Pons (tissue), 1 donor: ENCODE results near the gene SERPINI2.
"Not testable (repeated sequence)": the region's sequence is repeated elsewhere in the genome, so short reads cannot be mapped to it uniquely, and the experiment has no call there.

Source experiments
- DNase-seq: peaks from one replicate; pipeline ENCODE4 v3.0.0-alpha.2; 2016; ENCODE audit warnings: low spot score

SERPINI2 gene

DNA sequence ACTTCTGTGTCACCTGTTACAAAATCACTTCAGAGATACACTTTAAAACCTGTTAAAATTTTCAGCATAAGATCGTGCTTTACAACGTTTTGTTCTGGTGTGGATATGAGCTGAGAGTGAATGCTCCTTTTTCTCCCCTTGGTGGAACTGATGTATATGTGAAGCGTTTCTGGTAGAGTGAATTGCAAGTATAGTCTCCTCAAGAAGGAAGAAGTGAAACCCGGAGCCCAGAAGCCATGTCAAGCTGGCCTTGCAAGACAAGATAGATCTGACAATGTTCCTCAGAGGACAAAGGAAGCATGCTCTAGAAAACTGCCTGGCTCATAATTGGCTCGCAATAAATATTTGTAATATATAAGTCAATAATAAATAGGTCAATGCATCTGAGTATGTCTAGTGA, 23.6 kb downstream of the SERPINI2 start:
- no peak for DNase-seq

DNA sequence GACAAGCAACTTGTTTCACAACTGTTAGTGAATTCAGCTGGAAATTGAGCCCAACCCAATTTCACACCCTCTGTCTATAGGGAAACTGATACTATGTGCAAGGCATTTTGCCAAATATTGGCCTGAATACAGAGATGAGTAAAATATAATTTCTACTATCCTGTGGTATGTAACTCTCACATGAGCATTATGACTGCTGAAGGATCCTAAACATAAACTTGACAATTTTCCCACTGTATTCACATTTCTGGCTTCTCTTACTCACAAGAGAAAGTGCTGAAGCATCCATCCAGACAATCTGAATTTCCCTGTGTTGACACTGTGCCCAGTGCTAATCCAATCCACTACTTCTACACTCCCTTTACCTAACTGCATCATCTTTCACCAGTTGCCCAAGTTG, 28.4 kb downstream of the SERPINI2 start:
- DNase-seq: no peak

DNA sequence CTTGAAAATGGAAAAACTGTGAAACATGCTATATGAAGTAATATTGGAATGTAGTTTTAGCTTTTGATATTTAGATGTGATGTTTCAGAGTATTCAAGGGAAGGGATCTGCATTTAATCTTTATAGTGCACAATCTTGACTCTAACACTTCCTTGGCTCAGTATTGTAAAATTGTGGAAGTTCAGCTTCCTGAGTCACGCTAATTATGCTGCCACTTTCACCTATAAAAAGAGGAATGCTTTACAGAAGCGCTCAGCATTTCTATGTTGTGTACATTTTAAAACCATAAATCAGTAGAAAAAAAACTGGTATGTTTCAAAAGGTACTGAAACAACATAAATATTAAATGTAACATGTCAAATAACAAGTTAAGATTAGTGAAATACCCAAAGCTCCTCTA, 32.6 kb downstream of the SERPINI2 start:
- DNase-seq: no peak

- no peak for DNase-seq
These were observed 36.3 kb downstream of the SERPINI2 start for GRCh38 chr3:167437428-167438139.

- not testable (repeated sequence) for DNase-seq
These were observed 46.9 kb downstream of the SERPINI2 start for GRCh38 chr3:167426962-167427361.

DNA sequence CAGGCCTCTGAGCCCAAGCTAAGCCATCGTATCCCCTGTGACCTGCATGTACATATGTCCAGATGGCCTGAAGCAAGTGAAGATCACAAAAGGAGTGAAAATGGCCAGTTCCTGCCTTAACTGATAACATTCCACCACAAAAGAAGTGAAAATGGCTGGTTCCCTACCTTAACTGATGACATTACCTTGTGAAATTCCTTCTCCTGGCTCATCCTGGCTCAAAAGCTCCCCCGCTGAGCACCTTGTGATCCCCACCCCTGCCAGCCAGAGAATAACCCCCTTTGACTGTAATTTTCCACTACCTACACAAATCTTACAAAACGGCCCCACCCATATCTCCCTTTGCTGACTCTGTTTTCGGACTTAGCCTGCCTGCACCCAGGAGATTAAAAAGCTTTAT, 51.4 kb downstream of the SERPINI2 start:
- DNase-seq: not testable (repeated sequence)

- no peak for DNase-seq
These were observed 64.2 kb downstream of the SERPINI2 start for GRCh38 chr3:167409611-167410010.

- DNase-seq: peak; percentile 88
These were observed 66.9 kb downstream of the SERPINI2 start for GRCh38 chr3:167406876-167407492.

DNA sequence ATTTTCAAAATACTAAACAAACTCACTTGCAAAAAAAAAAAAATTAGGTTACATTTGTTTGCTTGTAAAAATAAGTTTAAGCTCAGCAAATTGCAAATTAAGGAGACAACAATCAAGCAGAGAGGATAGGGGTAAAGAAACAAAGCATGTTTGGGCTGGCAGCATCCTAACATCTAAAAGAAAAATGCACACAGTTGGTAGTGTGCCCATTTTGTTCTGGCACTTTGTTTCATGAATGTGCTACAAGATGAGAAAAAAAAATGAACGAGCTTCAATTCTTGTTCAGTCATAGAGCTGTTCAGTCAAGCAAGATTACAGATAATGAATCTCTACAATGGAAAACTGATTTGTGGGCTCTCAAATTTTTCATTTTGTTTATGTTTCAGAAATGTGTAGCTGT, 76.0 kb downstream of the SERPINI2 start:
- DNase-seq: no peak

- no peak for DNase-seq
These were observed 77.8 kb downstream of the SERPINI2 start for GRCh38 chr3:167396075-167396474.

- no peak for DNase-seq
These were observed 79.8 kb downstream of the SERPINI2 start for GRCh38 chr3:167394003-167394402.
